H54 (cell line): ENCODE data around the gene TCFL5.
A peak's percentile ranks its signal among the peaks of the same experiment; 100 is the strongest.

ENCODE experiments used
- DNase-seq: peaks from one replicate; pipeline ENCODE4 v3.0.0; 2011; ENCODE audit warnings: low spot score, mixed read lengths; ENCODE audit not compliant: insufficient read length
- FAIRE-seq: peaks from 3 replicates; lab custom pipeline; 2011; peaks lifted over from hg19 to GRCh38; lab: Jason Lieb, UNC
- POLR2A ChIP-seq: IDR thresholded peaks from 2 replicates; pipeline ENCODE4 v1.6.1; 2011; ENCODE audit warnings: low read depth, mild to moderate bottlenecking, low read length

TCFL5 gene

DNA sequence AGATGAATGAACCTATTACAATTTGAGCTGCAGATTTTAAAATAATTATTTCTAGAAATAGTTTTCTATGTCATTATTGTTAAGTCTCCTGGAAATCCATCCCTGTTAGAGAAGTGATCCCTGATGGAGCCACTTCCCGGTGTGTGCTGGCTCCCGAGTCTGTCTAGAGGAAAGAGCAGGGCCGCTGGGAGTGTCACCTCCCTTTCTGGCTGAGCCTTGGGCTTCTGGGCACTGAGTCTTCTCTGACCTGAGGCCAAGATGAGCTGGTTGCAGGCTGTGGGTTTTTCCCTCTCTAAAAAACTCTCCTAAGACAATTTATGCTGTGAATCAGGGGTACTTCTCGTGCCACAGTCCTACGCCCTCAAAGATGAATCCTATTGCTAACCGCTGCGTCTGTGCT is 28.8 kb upstream of the TCFL5 start:
- TF ChIP-seq POLR2A: no peak
- DNase-seq (no peak), FAIRE-seq (no peak)

- FAIRE-seq (no peak), DNase-seq (no peak)
- TF ChIP-seq POLR2A: no peak
Measured at GRCh38 chr20:62889871-62890270, 28.2 kb upstream of the TCFL5 start.

GRCh38 chr20:62889411-62889810 is 27.8 kb upstream of the TCFL5 start:
- no peak for FAIRE-seq
- TF ChIP-seq POLR2A: no peak
- no peak for DNase-seq

DNA sequence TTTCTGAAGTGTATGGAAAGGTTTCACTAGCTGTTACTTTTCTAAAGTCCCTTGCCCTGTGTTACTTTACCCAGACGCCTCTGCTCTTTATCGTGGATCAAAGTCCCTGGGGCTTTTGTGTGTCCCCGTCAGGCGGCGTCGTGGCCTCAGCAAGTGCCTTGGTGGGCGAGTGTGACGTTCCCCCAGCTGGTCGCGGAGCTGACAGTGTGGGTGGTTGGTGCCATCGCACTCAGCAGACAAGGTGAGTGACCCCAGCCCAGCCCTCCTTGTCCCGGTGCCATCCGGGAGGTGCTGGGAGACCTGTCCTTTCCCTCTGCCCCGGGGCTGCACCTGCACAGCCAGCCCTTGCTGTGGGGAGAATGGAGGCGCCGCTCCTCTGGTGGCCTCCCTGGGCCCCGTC is 27.3 kb upstream of the TCFL5 start:
- no peak for TF ChIP-seq POLR2A
- FAIRE-seq: no peak

DNA sequence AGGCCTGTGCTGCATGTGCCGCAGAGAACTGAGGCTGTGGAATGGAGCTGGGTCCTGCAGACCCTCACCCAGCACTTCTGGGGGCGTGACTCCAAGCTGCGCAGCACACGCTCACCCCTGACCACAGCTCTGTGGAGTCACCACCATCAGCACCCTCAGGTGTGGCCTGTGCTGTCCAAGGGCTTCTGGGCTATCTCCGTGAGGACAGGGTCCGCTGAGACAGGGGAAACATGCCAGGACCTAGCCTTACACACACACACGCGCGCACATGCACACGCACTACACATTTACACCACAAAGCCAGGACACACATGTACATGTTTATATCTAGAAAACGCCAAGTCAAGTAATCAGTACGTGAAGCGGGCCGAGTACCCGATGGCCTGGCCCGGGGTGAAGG is 26.8 kb upstream of the TCFL5 start:
- no peak for TF ChIP-seq POLR2A
- DNase-seq: no peak
- no peak for FAIRE-seq

More for the DNA sequence above, 27.3 kb upstream of the TCFL5 start:
- DNase-seq: no peak

DNA sequence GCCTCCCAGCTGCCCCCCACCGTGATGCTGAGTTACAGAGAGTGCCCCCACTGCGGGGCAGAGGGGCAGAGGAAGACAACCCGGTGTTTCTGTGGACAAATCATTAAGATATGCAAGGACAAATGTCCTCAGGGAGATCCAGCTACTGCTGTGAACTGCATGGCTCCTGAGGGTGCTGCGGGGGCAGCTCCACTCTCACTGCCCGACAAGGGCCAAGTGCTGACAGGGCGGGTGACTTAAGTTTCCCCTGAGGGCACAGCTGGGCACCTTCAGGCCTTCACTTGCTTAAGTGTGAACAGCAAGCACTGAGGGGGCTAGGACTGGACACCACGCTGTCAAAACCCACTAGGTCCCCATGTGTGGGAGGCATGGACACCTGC is 26.2 kb upstream of the TCFL5 start:
- DNase-seq (peak; percentile 47), FAIRE-seq (no peak)
- TF ChIP-seq POLR2A: no peak

DNA sequence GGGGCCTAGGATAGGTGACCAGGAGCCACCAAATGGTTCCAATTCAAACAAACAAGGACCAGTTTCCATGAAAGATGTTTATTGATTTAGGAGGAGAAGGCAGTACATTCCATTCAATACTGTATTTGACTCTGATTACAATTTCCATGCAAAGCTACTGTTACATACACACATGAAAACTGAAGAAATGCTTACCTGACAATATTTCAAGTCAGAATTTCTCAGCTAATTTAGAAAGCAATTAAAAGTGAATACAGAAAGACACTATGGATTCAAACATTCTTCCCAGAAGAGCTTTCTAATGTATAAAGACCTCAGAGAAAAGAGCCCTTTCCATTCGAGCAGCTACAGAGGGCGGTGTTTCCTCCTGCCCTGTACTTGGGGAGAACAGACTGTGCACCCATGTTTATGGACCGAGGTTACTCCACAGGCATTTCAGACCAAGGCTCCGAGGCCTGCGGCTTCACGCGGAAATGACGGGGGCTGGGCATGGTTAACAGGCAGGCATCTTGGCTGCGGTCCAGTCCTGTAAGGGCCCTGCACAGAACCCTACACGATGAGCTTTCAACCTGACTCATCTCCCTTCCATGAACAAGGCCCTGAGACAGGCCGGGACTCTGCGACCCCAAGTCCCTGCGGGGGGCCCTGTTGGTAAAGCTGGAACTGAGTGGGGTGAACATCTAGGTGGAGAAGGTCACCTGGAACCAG is 25.7 kb upstream of the TCFL5 start:
- FAIRE-seq (no peak), DNase-seq (peak; percentile 93)
- TF ChIP-seq POLR2A: no peak

DNA sequence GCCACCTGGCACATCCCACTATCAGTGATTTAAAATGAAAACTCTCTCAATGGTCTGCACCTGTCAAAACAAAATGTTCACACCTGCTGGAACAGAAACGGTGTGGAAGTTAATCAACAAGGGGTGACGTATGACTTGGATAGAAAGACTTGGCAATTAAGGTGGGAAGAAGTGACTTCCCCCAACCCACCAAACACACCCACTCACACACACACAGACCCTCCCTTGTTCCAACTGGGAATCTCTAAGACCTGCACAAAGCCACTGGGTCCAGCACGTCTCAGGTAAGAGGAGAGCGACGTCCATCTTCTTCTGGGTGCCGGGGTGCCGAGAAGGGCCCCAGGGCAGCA is 25.1 kb upstream of the TCFL5 start:
- TF ChIP-seq POLR2A: no peak

GRCh38 chr20:62885896-62886708 is 24.5 kb upstream of the TCFL5 start:
- DNase-seq (no peak), FAIRE-seq (no peak)
- TF ChIP-seq POLR2A: no peak

More for the DNA sequence above, 25.1 kb upstream of the TCFL5 start:
- no peak for FAIRE-seq
- DNase-seq: no peak

DNA sequence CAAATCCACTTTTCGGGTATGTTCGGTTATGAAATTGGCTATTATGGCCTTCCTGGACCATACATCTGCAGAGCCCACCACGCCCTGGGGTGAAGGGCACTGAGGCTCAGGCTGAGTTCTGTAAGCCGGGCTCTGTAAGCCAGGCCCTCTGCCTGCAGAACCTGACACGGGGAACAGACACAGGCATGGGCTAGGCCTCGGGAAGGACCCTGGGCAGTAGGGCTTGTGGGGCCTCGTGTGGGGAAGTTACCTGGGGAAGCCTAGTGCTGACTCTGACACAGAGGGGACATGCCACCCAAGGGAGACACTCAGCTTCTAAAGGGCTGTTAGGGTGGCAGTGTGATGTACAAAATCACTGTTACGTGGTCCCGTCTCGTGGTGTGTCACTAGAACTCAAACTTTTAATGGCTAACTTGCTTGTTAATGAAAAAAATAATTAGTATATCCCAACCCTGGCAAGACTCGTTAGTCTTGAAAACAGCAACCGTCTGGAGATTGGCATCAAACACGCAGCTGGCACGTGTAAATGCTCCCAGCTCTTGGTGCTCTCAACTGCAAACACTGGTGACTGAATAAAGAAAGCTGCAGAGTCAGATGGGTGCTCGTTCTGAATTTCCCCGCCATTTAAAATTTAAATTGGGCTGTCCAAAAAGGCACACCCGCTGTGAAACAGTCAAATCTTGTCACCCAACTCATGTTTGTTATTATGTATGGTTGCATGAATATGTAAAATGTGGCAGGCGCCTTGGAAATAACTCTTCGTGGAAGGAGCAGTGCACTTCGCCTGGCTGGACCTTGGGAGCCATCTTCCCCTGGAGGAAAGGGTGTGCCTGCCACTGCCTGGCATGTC is 23.6 kb upstream of the TCFL5 start:
- no peak for TF ChIP-seq POLR2A
- FAIRE-seq (no peak), DNase-seq (no peak)

GRCh38 chr20:62884556-62884955 is 22.9 kb upstream of the TCFL5 start:
- TF ChIP-seq POLR2A: no peak
- FAIRE-seq (no peak), DNase-seq (no peak)

- DNase-seq (no peak), FAIRE-seq (no peak)
- no peak for TF ChIP-seq POLR2A
Measured at GRCh38 chr20:62882426-62882825, 20.8 kb upstream of the TCFL5 start.

DNA sequence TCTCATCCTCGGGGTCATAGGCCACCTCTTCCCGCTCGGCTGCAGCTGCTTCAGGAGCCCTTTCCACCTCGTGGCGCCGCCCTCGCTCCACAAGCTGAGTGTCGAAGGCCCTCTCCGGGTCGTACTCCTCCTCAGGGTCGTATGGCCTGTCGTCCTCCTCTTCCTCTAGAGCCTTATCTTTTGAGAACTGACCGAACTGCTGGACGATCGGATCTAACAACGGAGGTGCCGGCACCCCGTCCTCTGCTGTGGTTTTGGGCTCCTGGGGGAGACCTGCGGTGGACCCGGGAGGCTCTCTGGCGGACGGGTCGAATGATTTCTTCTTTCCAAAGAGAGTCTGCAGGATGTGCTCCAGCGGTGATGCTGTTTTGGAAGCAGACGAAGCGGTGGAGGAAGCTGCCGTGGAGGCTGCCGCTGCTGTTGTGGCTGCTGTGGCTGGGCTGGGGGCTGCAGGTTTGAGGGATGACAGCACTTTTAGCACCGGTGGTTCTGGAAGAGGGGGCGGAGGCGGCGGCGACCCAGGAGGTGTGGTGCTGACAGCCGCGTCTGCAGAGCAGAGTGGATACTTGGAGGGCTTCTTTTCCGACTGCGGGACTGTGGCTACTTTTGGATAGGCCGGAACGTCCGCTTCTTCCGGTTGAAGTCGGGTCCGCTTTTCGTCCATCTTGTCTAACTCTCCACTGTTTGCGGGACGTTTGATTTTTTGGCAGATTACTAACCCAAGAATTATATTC is 20.2 kb upstream of the TCFL5 start:
- no peak for TF ChIP-seq POLR2A
- no peak for FAIRE-seq
- no peak for DNase-seq
